Activated T-cell treated with anti-CD3 and anti-CD28 coated beads, Interleukin-2, amount 50 U/mL, for 48 hours (primary cell): ENCODE measurements around the gene MADCAM1.
"Not testable (repeated sequence)": the region's sequence is repeated elsewhere in the genome, so short reads cannot be mapped to it uniquely, and the experiment has no call there.

Experiments used
- DNase-seq, 2 experiments: peaks; one replicate each; pipeline ENCODE4 v3.0.0-alpha.2; 2020

Gene MADCAM1

GRCh38 chr19:465056-465816 is 31.1 kb upstream of the MADCAM1 start:
- DNase-seq, result no peak

GRCh38 chr19:467554-467953 is 28.7 kb upstream of the MADCAM1 start:
- no peak for DNase-seq

GRCh38 chr19:468587-469256 is 27.6 kb upstream of the MADCAM1 start:
- no peak for DNase-seq

GRCh38 chr19:469833-470232 is 26.5 kb upstream of the MADCAM1 start:
- no peak for DNase-seq

GRCh38 chr19:470701-471100 is 25.6 kb upstream of the MADCAM1 start:
- DNase-seq, result no peak

- DNase-seq, result no peak
Observed at GRCh38 chr19:472005-472858, 24.1 kb upstream of the MADCAM1 start.

GRCh38 chr19:474126-475078 is 21.9 kb upstream of the MADCAM1 start:
- no peak for DNase-seq

GRCh38 chr19:475360-475759 is 20.9 kb upstream of the MADCAM1 start:
- no peak for DNase-seq

- DNase-seq, result no peak
Observed at GRCh38 chr19:478236-478903, 17.9 kb upstream of the MADCAM1 start.

- no peak for DNase-seq
Observed at GRCh38 chr19:478976-479375, 17.3 kb upstream of the MADCAM1 start.

GRCh38 chr19:480016-480855 is 16.1 kb upstream of the MADCAM1 start:
- DNase-seq, result peak; percentile 69 to 70

GRCh38 chr19:481100-481499 is 15.2 kb upstream of the MADCAM1 start:
- not testable (repeated sequence) for DNase-seq

- no peak for DNase-seq
Observed at GRCh38 chr19:482186-483041, 13.9 kb upstream of the MADCAM1 start.

- DNase-seq, result no peak
Observed at GRCh38 chr19:483332-484072, 12.8 kb upstream of the MADCAM1 start.

GRCh38 chr19:484494-484893 is 11.8 kb upstream of the MADCAM1 start:
- no peak for DNase-seq

- DNase-seq, result no peak
Observed at GRCh38 chr19:485077-485476, 11.2 kb upstream of the MADCAM1 start.

- no peak for DNase-seq
Observed at GRCh38 chr19:485583-486236, 10.6 kb upstream of the MADCAM1 start.
